Activated CD4-positive, CD25-positive, alpha-beta regulatory T cell treated with anti-CD3 and anti-CD28 coated beads, Interleukin-2, amount 50 U/mL, for 72 hours (primary cell): ENCODE data around the gene PSD2.

Experiments used
- DNase-seq: peaks from one replicate; pipeline ENCODE4 v3.0.0; 2021

PSD2 gene

GRCh38 chr5:139882316-139882715 lies 86.7 kb downstream of the PSD2 start:
- DNase-seq, result no peak

GRCh38 chr5:139882961-139883539 lies 87.4 kb downstream of the PSD2 start:
- DNase-seq, result no peak

- no peak for DNase-seq
Measured at GRCh38 chr5:139884144-139884543, 88.5 kb downstream of the PSD2 start.

GRCh38 chr5:139884734-139885133 lies 89.1 kb downstream of the PSD2 start:
- DNase-seq, result no peak

- DNase-seq, result no peak
Measured at GRCh38 chr5:139885172-139885856, 89.7 kb downstream of the PSD2 start.

- DNase-seq, result no peak
Measured at GRCh38 chr5:139885857-139886208, 90.2 kb downstream of the PSD2 start.

GRCh38 chr5:139886213-139886612 lies 90.6 kb downstream of the PSD2 start:
- no peak for DNase-seq

- DNase-seq, result no peak
Measured at GRCh38 chr5:139888370-139888769, 92.8 kb downstream of the PSD2 start.

GRCh38 chr5:139889410-139889809 lies 93.8 kb downstream of the PSD2 start:
- DNase-seq, result no peak

- DNase-seq, result no peak
Measured at GRCh38 chr5:139893873-139894272, 98.3 kb downstream of the PSD2 start.
